ENCODE results near the gene UFM1. TPM values are rescaled to one million over a fixed set of nuclear protein-coding genes. Genes with fewer than 3 reads are reported as not detected.
"Not testable (repeated sequence)": the region's sequence is repeated elsewhere in the genome, so short reads cannot be mapped to it uniquely, and the experiment has no call there.

Gene UFM1
- total and polyA plus RNA-seq, 5 experiments from 2014 or later = 50.0 to 77.0 (median 59.0) TPM

DNA sequence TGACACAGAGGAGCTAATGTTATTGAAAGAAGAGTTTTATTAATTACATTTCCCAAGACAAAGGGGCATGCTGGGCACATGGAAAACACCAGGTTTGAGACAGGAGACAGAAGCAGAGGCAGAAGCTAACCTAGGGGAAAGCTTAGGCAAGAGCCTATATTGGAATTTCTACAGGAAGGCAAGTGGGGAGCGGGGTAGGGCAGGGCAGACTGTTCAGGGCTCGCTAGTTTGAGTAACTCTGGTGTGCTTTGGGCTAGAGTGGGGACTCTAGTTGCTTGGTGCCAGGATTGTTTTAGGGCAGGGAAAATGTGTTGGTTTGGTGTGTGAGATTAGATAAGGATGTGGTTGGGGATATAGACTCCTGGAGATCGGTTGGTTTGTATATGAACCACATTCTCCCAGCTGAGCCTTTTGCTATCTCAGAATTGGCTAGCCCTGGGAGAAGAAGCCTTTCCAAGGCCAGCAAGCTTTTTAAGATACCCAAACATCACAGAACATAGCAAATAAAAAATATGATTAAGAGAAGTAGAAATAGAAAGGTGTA is 8.4 kb upstream of the UFM1 start:
- ATAC-seq = no peak
- H3K27me3 Mint-ChIP-seq = peaks cover 3 to 16% (median 10%) of the 10 kb centered on the region in 5 donors
- H3K36me3 Mint-ChIP-seq = peaks cover 0 to 3% (median 0%) of the 10 kb centered on the region in 3 donors
- POLR2A ChIA-PET = no interaction called here
- no peak overlapping the region for H3K4me3 Mint-ChIP-seq
- no peak for DNase-seq
- H3K27ac Mint-ChIP-seq = no peak overlapping the region
- no peaks in the 10 kb centered on the region for H3K9me3 Mint-ChIP-seq
- no peaks in the 10 kb centered on the region for H3K4me1 Mint-ChIP-seq

DNA sequence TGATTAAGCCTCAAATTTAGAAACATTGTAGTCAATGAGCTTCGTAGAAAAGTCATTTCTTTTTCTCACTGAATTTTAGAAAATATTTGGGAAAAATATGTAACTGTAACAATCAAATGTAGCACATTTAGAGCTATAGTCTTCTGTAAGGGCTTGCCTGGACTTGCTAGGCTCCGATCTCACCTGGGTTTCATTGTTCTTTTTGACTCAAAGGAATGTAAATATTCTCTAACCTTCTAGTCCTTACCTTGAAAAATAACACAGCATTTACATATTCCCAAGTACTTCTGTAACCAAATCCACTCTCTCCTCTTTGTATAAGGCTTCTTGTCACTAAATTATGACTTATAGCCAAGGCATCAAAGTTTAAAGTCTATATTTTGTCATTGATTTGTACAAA is 2.9 kb upstream of the UFM1 start:
- ATAC-seq = no peak
- DNase-seq = no peak
- peaks cover 0 to 6% (median 0%) of the 10 kb centered on the region in 3 donors for H3K36me3 Mint-ChIP-seq
- no peaks in the 10 kb centered on the region for H3K9me3 Mint-ChIP-seq
- no peaks in the 10 kb centered on the region for H3K27me3 Mint-ChIP-seq
- POLR2A ChIA-PET = no interaction called here
- H3K4me3 Mint-ChIP-seq = no peak overlapping the region
- H3K27ac Mint-ChIP-seq = no peak overlapping the region
- peaks cover 16 to 33% (median 30%) of the 10 kb centered on the region in 4 donors for H3K4me1 Mint-ChIP-seq

GRCh38 chr13:38348861-38349389 is 726 bp upstream of the UFM1 start:
- Mint-ChIP-seq H3K9me3 (no peaks in the 10 kb centered on the region), H3K36me3 (peaks cover 0 to 22% (median 0%) of the 10 kb centered on the region in 3 donors), H3K4me1 (peaks cover 18 to 48% (median 44%) of the 10 kb centered on the region in 4 donors)

DNA sequence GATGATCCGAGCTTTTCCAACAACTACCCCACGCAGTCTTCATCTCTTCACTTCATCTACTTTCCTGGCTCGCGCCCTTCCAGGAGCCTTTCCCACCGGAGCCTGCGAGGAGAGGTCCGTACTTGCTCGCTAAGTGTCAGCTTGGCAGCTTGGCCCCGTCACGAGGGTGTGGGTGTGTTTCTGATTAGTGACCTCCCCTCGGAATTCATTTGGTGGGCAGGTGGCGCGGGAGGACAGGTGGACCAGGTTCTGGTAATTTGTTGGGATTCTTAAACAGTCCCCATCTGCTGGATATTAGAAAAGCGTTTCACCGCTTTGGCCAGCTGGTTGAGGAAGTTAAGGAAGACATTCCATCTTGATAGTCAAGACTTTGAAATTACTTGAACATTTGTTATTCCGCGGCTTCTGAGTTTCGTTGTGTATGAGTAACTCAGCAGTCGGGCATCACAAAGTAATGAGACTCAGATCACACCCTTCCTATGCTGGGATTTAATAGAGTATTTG is 515 bp downstream of the UFM1 start:
- peak; percentile 15 to 33 for ATAC-seq
- peak in 6 of 10 donors; percentile 15 to 68 (median 26) for DNase-seq
- POLR2A ChIA-PET = interaction anchor here (0.7 to 1.7 kb wide), 4 partner anchors 12 to 1350 kb away, joined by 3 to 13 read pairs (median 5); partner anchors contain the start of genes ALG5, EXOSC8, PROSER1 and SUPT20H
- Mint-ChIP-seq H3K27ac (peak overlapping the region; percentile 97 to 99 (median 99)), H3K4me1 (peaks cover 18 to 48% (median 45%) of the 10 kb centered on the region in 4 donors), H3K27me3 (no peaks in the 10 kb centered on the region), H3K4me3 (peak overlapping the region; percentile 93 to 100 (median 99)), H3K9me3 (no peaks in the 10 kb centered on the region), H3K36me3 (peaks cover 0 to 27% (median 0%) of the 10 kb centered on the region in 3 donors)

More at GRCh38 chr13:38348861-38349389, 726 bp upstream of the UFM1 start:
- Mint-ChIP-seq H3K27me3 (no peaks in the 10 kb centered on the region), H3K27ac (peak overlapping the region; percentile 97 to 99 (median 99)), H3K4me3 (peak overlapping the region; percentile 93 to 100 (median 99))
- ATAC-seq (peak in 1 of 2 donors; percentile 8), DNase-seq (peak in 2 of 10 donors; percentile 0 to 59)
- POLR2A ChIA-PET = interaction anchor here (0.6 to 1.7 kb wide), 5 partner anchors 688 to 1371 kb away, joined by 3 to 13 read pairs (median 5); partner anchors contain the start of genes ALG5, EXOSC8, PROSER1 and SUPT20H

GRCh38 chr13:38355595-38356119 is 6.0 kb downstream of the UFM1 start:
- DNase-seq (no peak), ATAC-seq (no peak)
- peak overlapping the region in 1 of 10 donors; percentile 2 for H3K27ac Mint-ChIP-seq
- H3K27me3 Mint-ChIP-seq = no peaks in the 10 kb centered on the region
- H3K9me3 Mint-ChIP-seq = no peaks in the 10 kb centered on the region
- POLR2A ChIA-PET = no interaction called here
- H3K4me3 Mint-ChIP-seq = no peak overlapping the region
- H3K4me1 Mint-ChIP-seq = peaks cover 13 to 36% (median 28%) of the 10 kb centered on the region in 4 donors
- H3K36me3 Mint-ChIP-seq = peaks cover 3 to 61% (median 4%) of the 10 kb centered on the region in 3 donors

DNA sequence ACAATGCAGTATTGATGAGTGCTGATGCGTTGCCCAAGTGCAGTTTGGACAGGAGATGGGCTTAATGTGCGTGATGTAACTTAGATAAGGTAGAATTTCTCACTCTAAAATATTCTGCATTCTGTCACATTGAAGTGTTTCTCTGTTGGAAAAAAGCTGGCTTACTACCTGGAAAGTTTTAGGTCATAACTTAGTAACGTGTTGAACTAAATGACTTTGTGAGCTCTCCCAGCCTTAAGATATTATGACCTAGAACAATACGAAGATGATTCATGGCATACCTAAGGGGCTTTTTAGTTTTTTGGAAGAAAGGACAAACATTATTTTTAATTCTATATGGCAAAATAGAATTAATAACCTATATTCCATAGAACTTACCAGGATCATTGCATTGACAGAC is 9.0 kb downstream of the UFM1 start:
- Mint-ChIP-seq H3K27ac (no peak overlapping the region), H3K4me3 (no peak overlapping the region), H3K9me3 (peaks cover 0 to 4% (median 0%) of the 10 kb centered on the region in 9 donors), H3K27me3 (no peaks in the 10 kb centered on the region), H3K4me1 (peaks cover under 1 to 17% (median 4%) of the 10 kb centered on the region in 4 donors), H3K36me3 (peaks cover 19 to 65% (median 22%) of the 10 kb centered on the region in 3 donors)
- no peak for DNase-seq
- ATAC-seq = no peak
- POLR2A ChIA-PET = no interaction called here

DNA sequence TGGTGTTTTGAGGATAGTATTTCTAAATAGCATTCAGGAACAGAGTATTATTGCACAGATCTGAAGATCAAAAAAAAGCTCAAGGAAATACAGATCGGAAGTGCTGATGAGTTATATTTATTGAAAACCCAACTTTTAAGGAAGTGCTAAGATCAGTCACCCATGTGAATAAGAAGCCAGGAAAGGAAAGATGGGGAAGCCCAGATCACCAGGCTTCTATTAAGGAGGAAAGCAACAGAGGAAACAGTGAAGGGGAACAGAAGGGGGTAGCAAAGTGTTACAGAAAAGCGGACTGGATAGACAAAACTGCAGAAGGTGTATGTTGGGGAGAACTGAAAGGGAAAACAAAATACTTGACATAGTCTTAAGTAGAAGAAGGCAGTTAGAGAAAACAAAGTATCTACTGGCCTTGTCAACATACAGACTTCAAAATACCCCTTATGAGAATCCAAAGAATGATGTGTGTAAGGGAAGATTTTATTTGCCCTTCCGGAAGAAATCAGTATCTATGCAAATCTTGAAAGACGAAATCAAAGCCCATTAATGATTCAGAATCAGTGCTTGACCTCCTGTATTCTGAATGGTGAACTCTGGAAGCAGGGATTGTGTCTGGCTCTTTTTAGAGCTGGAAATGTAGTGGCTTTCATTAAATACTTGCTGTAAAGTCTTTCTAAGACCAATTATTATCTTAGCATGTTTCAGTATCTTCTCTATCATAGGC is 12.1 kb downstream of the UFM1 start:
- Mint-ChIP-seq H3K4me1 (peaks cover 0 to 12% (median 3%) of the 10 kb centered on the region in 4 donors), H3K36me3 (peaks cover 15 to 48% (median 18%) of the 10 kb centered on the region in 3 donors), H3K27ac (peak overlapping the region in 2 of 10 donors; percentile 14 to 33), H3K27me3 (no peaks in the 10 kb centered on the region), H3K4me3 (no peak overlapping the region), H3K9me3 (peaks cover 0 to 4% (median 0%) of the 10 kb centered on the region in 9 donors)
- ATAC-seq = no peak
- DNase-seq = no peak
- POLR2A ChIA-PET = no interaction called here

- POLR2A ChIA-PET = no interaction called here
- Mint-ChIP-seq H3K27ac (no peak overlapping the region), H3K27me3 (no peaks in the 10 kb centered on the region), H3K36me3 (peaks cover 15 to 40% (median 18%) of the 10 kb centered on the region in 3 donors), H3K9me3 (peaks cover 0 to 4% (median 0%) of the 10 kb centered on the region in 9 donors), H3K4me1 (peaks cover 0 to 9% (median 3%) of the 10 kb centered on the region in 4 donors), H3K4me3 (no peak overlapping the region)
- ATAC-seq (no peak), DNase-seq (no peak)
Observed at GRCh38 chr13:38363219-38363618, 13.6 kb downstream of the UFM1 start.

- H3K9me3 Mint-ChIP-seq, ATAC-seq, H3K27me3 Mint-ChIP-seq, H3K4me3 Mint-ChIP-seq, POLR2A ChIA-PET, DNase-seq, H3K27ac Mint-ChIP-seq, H3K4me1 Mint-ChIP-seq: not testable (repeated sequence)
- peaks cover 15 to 36% (median 18%) of the 10 kb centered on the region in 3 donors for H3K36me3 Mint-ChIP-seq
Observed at GRCh38 chr13:38363746-38364145, 14.1 kb downstream of the UFM1 start.

- Mint-ChIP-seq H3K27ac (peak overlapping the region in 1 of 10 donors; percentile 36), H3K4me1 (peaks cover 0 to 9% (median 2%) of the 10 kb centered on the region in 4 donors), H3K36me3 (peaks cover 15 to 25% (median 18%) of the 10 kb centered on the region in 3 donors), H3K27me3 (peaks cover 0 to 2% (median 0%) of the 10 kb centered on the region in 5 donors), H3K9me3 (peaks cover 0 to 4% (median 0%) of the 10 kb centered on the region in 9 donors), H3K4me3 (no peak overlapping the region)
- no peak for DNase-seq
- POLR2A ChIA-PET = no interaction called here
- no peak for ATAC-seq
Observed at GRCh38 chr13:38365661-38366060, 16.0 kb downstream of the UFM1 start.

DNA sequence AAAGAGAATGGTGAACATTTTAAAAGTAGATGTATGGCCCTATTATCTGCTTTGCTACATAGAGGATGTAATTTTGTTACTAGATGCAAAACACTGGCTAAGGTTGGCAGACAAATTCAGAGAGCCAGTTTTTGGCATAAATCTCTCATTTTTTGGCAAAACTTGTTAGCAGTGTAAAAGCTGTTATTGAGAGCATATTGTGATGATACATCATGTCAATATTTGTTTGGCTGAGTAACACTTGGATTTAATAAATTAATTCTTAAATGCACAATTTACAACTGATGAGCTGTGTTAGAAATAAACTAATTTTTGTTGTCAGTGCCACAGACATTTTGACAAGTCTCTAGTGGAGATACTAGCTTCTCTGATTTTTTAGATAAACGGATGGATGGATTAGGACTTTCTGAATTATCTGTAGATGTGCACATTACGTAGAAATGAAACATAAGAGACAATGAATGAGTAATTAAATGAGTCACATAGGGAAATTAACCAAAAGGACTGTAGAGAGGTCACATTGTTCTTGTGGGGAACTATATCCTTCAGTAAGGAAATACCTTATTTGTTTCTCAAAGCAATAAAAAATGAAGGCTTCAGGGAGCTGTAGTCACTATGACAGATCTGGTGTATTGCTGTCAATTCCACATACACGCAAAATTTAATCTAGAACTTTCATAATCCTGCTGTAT is 17.4 kb downstream of the UFM1 start:
- DNase-seq (no peak), ATAC-seq (no peak)
- Mint-ChIP-seq H3K4me3 (no peak overlapping the region), H3K4me1 (peaks cover 0 to 2% (median under 1%) of the 10 kb centered on the region in 4 donors), H3K9me3 (peaks cover 0 to 4% (median 0%) of the 10 kb centered on the region in 9 donors), H3K36me3 (peaks cover 13 to 18% (median 14%) of the 10 kb centered on the region in 3 donors), H3K27me3 (peaks cover 0 to 7% (median under 1%) of the 10 kb centered on the region in 5 donors), H3K27ac (no peak overlapping the region)
- POLR2A ChIA-PET = no interaction called here

DNA sequence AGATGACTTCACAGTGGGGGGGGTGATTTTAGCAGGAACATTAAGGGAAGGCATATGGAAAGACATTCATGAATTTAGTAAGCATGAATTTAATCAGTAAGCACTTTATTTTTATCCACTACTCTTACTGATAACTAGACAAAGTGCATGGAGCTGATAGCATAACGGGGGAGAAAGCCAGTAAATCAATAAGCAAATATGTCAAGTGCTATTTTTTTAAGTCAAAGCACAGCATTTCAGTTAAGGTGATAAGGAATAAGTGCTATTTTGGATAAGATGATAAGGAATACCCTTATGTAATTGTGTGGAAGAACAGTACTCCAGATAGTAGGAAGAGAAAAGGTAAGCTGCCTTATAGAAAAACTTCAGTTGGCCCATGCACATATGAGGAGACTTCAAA is 19.4 kb downstream of the UFM1 start:
- Mint-ChIP-seq H3K4me1 (peaks cover 0 to 2% (median under 1%) of the 10 kb centered on the region in 4 donors), H3K36me3 (peaks cover 0 to 18% (median 12%) of the 10 kb centered on the region in 3 donors), H3K27me3 (peaks cover 4 to 17% (median 12%) of the 10 kb centered on the region in 5 donors), H3K27ac (no peak overlapping the region), H3K4me3 (no peak overlapping the region), H3K9me3 (peaks cover 0 to 7% (median 0%) of the 10 kb centered on the region in 9 donors)
- ATAC-seq = no peak
- no peak for DNase-seq
- POLR2A ChIA-PET = no interaction called here
